HG03060 (cell line): ENCODE data around the gene TM9SF4.
"Not testable (repeated sequence)": the region's sequence is repeated elsewhere in the genome, so short reads cannot be mapped to it uniquely, and the experiment has no call there.

Experiments
- ATAC-seq: cut with Tn5 transposase; IDR thresholded peaks from one replicate; pipeline ENCODE4 v1.9.1; 2021; ENCODE audit warnings: low read depth, moderate number of reproducible peaks; ENCODE audit not compliant: unreplicated experiment

The TM9SF4 gene

DNA sequence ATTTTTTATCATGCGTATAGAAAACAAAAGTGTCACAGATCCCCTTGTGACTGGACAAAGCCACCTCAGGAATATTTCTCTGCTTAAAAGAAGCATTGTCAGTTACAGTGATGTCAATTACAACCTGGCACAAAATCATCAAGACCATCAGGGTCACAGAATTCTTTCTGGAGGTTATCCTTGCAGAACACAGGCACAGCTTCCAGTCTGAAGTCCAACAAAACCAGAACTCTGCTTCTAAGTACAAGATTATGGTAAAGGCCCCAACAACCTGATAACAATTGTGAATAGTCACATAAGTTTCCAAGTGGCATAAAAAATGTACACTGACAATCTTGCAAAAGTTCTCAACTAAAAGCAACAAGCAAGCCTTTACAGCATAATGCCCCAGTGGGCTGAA lies 77.0 kb downstream of the TM9SF4 start:
- no peak for ATAC-seq

- no peak for ATAC-seq
Measured at GRCh38 chr20:32188376-32189122, 79.0 kb downstream of the TM9SF4 start.

- no peak for ATAC-seq
Measured at GRCh38 chr20:32189123-32189410, 79.6 kb downstream of the TM9SF4 start.

GRCh38 chr20:32189691-32190615 lies 80.4 kb downstream of the TM9SF4 start:
- ATAC-seq: no peak

DNA sequence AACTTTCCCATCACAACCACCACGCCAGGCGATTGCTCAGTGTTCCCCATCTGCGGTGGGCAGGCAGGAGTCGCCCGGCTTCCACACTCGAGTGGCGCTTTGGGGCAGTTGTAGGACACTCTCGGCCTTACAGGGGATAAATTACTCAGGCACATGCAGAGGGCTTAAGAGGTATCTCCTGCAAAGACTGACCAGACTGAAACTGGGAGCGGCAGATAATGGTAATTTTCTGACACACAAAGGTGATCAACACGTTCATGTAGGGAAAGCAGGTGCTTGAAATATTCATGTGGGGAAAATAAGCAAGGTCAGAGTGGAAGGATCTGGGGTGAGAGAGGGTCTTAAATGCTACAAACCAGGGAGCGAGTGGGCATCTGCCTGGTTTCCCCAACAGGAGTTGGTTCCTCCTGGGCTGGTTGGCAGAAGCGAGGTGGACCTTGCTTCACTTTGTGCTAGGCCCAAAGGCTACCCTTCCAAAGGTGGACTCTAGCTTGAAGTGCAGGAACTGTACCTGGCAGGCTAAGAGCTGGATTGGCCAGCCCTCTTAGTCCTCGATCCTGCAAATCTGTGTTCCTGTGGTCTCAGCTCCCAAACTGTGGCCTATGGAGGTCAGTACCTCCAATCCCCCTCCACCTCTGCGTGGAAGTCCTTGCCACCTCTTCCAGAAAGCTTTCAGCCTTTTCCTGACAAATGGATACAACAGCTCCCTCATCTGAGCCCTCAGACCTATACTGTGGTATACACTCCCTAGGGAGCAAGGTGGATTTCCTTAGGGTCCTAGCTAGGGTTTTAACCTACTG lies 81.3 kb downstream of the TM9SF4 start:
- ATAC-seq: no peak

GRCh38 chr20:32191422-32191821 lies 81.9 kb downstream of the TM9SF4 start:
- no peak for ATAC-seq

DNA sequence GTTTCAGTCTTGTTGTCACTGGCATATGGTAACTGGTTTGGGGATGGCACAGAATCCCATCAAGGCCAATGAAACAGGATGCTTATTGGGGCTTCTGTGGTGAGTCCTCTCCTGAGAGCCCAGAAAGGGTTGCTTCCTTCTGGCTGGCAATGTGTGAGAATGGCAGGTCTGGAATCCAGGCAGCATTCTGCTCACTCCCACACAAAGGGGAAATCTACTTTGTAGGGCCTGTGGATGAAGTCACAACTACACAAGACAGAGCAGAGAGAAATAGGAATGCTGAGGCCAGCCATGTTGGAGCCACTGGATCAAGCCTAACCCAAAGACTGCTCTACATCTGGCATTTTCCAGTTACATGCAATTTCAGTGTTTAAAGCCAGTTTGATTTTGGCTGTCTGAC lies 82.4 kb downstream of the TM9SF4 start:
- no peak for ATAC-seq

- no peak for ATAC-seq
Measured at GRCh38 chr20:32192698-32193097, 83.2 kb downstream of the TM9SF4 start.

- ATAC-seq: not testable (repeated sequence)
Measured at GRCh38 chr20:32193336-32193735, 83.8 kb downstream of the TM9SF4 start.

- ATAC-seq: no peak
Measured at GRCh38 chr20:32193996-32194395, 84.5 kb downstream of the TM9SF4 start.

DNA sequence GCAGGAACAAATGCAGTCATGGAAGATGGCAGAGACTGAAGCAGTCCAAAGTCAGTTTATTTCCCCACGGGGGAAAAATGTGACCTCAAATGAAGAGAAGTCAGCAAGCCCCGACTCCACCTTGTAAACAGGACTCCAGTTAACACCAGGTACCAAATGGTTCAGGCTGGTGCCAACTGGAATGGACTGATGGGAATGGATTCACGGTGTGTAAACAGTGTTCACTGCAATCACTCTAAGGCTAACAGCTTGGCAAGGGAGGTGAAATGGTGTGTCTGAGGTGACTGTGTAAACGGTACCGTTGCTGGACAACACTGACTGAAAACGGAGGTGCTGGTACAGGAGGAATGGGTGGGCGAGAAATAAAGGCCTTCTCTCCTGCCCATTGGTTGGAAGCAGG lies 86.1 kb downstream of the TM9SF4 start:
- no peak for ATAC-seq

DNA sequence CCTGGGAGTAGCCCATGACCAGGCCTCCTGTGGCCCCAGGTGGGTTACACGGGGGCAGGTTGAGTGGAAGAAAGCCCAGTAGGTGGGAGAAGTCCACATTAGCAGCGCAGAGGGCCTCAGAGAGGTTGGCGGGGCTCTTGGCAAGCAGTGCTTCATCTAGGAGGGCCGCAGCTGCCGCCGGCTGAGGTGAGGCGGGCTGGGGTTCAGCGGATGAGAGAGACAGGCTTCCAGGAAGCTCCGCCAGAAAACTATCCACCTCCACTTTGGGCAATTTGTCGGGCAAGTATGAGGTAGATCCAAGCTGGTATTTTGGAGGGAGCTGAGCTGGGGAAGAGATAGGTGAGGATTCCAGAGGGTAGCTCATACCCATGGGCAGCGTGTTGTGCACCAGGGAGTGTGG lies 87.1 kb downstream of the TM9SF4 start:
- ATAC-seq: not testable (repeated sequence)

DNA sequence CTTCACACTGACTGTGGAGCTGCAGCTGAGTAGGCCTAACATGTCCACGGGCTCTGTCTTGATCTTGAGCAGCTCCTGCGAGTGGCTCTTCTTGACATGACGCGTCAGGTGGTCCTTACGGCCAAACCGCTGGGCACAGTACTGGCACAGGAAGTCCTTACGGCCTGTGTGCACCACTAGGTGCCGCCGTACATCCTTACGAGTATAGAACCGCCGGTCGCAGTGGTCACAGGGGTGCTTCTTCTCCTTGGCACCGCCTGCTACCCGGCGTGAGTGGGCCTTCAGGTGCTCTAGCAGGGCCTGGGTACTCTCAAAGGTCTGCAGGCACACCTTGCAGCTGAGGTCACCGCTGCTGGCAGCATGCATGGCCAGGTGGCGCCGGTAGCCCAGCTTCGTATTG lies 87.6 kb downstream of the TM9SF4 start:
- not testable (repeated sequence) for ATAC-seq

DNA sequence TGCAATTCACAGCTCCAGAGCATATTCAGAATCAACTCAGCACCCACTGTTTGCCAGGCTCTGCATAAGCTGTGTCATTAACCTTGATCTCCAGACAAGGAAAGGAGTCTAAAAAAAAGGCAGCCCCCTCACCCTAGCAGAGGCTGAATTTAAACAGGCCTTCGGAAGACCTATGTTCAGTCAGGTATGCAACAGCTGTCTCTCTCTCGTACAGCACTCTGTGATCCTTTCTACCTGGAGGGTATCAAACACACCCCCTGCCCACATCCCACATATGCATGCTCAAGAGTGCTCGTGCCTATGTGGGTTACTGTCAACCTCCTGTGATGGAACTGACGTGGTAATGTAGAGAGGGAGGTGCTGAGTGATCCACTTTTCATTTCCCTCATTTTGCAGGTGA lies 89.5 kb downstream of the TM9SF4 start:
- ATAC-seq: no peak

DNA sequence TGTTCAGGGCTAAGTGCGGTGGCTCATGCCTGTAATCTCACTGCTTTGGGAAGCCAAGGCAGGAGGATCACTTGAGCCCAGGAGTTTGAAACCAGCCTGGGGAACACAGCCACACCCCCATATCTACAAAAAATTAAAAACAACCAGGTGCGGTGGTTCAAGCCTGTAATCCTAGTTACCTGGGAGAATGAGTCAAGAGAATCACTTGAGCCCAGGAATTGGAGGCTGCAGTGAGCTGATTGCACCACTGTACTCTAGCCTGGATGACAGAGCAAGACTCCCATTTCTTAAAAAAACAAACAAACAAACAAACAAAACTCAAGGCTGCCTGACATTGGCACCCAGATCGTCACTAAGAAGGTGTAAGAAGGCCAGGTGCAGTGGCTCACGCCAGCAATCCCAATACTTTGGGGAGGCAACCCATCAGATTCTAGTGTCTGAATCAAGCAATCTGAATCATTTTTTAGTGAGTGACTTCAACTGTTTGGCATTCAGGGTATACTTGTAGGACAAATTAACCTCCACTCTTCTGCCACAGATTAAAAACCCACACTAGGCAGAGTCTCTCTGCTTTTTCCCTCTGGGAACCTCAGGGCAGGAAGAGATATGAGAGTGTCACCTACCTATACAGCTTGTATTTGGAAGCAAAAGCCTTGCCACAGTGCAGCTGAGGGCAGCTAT lies 91.9 kb downstream of the TM9SF4 start:
- ATAC-seq: no peak

GRCh38 chr20:32201977-32202363 lies 92.5 kb downstream of the TM9SF4 start:
- ATAC-seq: no peak

DNA sequence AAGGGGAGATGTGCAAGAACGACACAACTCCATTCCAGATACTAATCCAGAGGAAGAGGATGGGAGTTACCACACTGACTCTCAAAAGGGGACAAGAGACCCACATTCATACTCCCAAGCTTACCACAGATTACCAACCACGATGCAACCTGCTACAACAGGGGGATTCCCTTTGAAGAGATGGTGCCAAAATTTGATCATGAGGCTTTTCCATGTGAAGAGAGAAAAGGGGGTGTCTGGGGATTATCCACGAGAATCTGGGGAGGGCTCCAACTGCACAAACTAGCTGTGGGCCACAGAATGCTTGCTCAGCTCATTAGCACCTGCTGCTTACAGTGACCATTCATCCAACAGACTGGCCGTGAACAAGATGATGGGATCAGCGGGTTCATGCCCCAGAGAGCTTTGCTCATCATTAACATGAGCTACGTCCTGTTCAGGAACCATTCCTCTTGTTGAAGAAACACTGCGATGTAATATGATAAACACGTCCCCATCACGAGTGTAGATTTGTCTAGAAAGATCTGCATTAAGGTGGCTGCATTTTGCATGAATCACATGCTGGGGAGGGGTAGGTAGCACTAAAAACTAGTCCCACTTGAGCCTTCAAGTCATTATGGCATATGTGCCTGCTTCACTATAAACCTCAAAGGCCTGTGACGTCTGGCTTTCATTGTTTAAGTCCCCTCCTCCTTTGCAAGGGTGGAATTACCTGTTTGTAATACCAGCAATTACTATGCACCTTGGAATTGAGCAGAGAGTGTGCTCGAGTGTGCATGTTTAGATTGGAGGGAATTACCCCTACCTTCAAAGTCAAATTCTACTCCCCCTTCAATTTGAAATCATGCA lies 94.1 kb downstream of the TM9SF4 start:
- ATAC-seq: no peak

GRCh38 chr20:32204205-32205109 lies 94.9 kb downstream of the TM9SF4 start:
- no peak for ATAC-seq
